Measurements from ENCODE around the gene MYL11.

The MYL11 gene

DNA sequence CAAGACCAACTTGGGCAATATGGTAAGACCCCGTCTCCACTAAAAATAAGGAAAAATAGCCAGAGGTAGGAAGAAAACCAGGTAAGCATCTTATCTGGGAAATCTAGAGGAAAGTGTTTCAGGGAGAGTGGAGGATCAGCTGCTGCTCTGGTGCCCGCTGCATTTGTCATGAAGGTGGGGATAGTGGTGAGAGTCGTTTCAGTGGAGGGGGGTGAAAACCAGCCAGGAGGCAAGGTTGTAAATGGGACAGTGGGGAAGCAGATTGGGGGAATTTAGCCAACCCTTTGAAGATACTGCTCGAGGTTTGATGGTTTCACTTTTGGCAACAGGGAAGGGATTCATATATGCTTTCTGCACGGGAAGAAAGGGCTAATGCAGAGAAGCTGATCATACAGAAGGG is 46.4 kb downstream of the MYL11 start:
- H3F3A ChIP-seq (ENCODE audit: insufficient read depth, low read length), result peaks cover 28% of the 10 kb centered on the region
- no peaks in the 10 kb centered on the region for H3K9me3 ChIP-seq (replicated peaks; ENCODE audit: insufficient read depth, low read length)
- H3K4me2 ChIP-seq (ENCODE audit: low read depth, low read length), result no peak overlapping the region
- H3K4me1 ChIP-seq (ENCODE audit: low read length), result peaks cover 19% of the 10 kb centered on the region
- no peaks in the 10 kb centered on the region for H4K20me1 ChIP-seq (ENCODE audit: insufficient read depth, low read length)
- no peaks in the 10 kb centered on the region for H3K27me3 ChIP-seq (replicated peaks; ENCODE audit: insufficient read depth, low read length)
- TF ChIP-seq, protein P1, sequence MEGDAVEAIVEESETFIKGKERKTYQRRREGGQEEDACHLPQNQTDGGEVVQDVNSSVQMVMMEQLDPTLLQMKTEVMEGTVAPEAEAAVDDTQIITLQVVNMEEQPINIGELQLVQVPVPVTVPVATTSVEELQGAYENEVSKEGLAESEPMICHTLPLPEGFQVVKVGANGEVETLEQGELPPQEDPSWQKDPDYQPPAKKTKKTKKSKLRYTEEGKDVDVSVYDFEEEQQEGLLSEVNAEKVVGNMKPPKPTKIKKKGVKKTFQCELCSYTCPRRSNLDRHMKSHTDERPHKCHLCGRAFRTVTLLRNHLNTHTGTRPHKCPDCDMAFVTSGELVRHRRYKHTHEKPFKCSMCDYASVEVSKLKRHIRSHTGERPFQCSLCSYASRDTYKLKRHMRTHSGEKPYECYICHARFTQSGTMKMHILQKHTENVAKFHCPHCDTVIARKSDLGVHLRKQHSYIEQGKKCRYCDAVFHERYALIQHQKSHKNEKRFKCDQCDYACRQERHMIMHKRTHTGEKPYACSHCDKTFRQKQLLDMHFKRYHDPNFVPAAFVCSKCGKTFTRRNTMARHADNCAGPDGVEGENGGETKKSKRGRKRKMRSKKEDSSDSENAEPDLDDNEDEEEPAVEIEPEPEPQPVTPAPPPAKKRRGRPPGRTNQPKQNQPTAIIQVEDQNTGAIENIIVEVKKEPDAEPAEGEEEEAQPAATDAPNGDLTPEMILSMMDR (IDR thresholded peaks at IDR 0.05; ENCODE audit: low read length), result no peak
- TF ChIP-seq EZH2 (optimal IDR thresholded peaks at IDR 0.05; ENCODE audit: low read depth, low read length) (no peak), EZH2phosphoT487 (IDR thresholded peaks at IDR 0.05; ENCODE audit: low read length) (no peak)
- no peaks in the 10 kb centered on the region for H3K9me2 ChIP-seq (replicated peaks; ENCODE audit: insufficient read depth, low read length)
- no peaks in the 10 kb centered on the region for H3K36me3 ChIP-seq (replicated peaks; ENCODE audit: insufficient read depth, low read length)
- no peak overlapping the region for H3K27ac ChIP-seq (ENCODE audit: low read length)
- H2AFZ ChIP-seq (ENCODE audit: low read length), result no peak overlapping the region
- H3K4me3 ChIP-seq (ENCODE audit: low read length), result no peak overlapping the region
- H3K9ac ChIP-seq (ENCODE audit: low read length), result no peak overlapping the region
- DNase-seq, result no peak
- peaks cover 12% of the 10 kb centered on the region for H3K79me2 ChIP-seq (ENCODE audit: low read length)
